Suprapubic skin (tissue), 4 donors: ENCODE data around the gene PDCD7. TPM values are rescaled to one million over a fixed set of nuclear protein-coding genes. Genes with fewer than 3 reads are reported as not detected.

Source experiments
- DNase-seq, 2 donors: peaks; one replicate each; pipeline ENCODE4 v3.0.0-alpha.2; 2019; ENCODE audit warnings: low spot score in 2 of 2
- H3K27ac ChIP-seq: fragments of 200-600 bp; sonication (generic); one replicate; pipeline ENCODE4 v1.5.1; 2019
- H3K27me3 ChIP-seq: fragments of 200-600 bp; sonication (generic); one replicate; pipeline ENCODE4 v1.5.1; 2019
- H3K36me3 ChIP-seq: fragments of 200-600 bp; sonication (generic); one replicate; pipeline ENCODE4 v1.5.1; 2019
- H3K4me1 ChIP-seq: fragments of 200-600 bp; sonication (generic); one replicate; pipeline ENCODE4 v1.5.1; 2019
- H3K4me3 ChIP-seq: fragments of 200-600 bp; sonication (generic); one replicate; pipeline ENCODE4 v1.5.1; 2019; ENCODE audit warnings: mild to moderate bottlenecking
- H3K9me3 ChIP-seq: fragments of 200-600 bp; sonication (generic); one replicate; pipeline ENCODE4 v1.5.1; 2019
- EP300 ChIP-seq: sonication (generic); formaldehyde crosslinking; IDR thresholded peaks from one replicate; pipeline ENCODE4 v1.6.1; 2017; ENCODE audit warnings: antibody characterized with exemption
- POLR2A ChIP-seq, 2 donors: fragments of 450-650 bp; IDR thresholded peaks; one replicate each; pipeline ENCODE4 v1.6.1; 2017; ENCODE audit warnings: antibody characterized with exemption in 2 of 2, mild to moderate bottlenecking in 2 of 2, moderate library complexity in 2 of 2
- POLR2AphosphoS5 ChIP-seq, 3 donors: sonication (generic); formaldehyde crosslinking; IDR thresholded peaks; one replicate each; pipeline ENCODE4 v1.6.1; 2017; ENCODE audit warnings: antibody characterized with exemption in 3 of 3
- WGBS: methylation state at CpG from one replicate; pipeline ENCODE4 v1.1.5; 2018; 5-methylcytosine and 5-hydroxymethylcytosine counted together
- total RNA-seq, 4 donors: library from RNA; depleted of rRNA; stranded (reverse); fragments of >200 nt; gene quantifications; one replicate each; pipeline ENCODE4 v1.1.0, GENCODE V29; 2016
- TF ChIP-seq, protein P1 (sequence below), 2 donors: fragments of 200-600 bp in 1 of 2; fragments of 450-650 bp in 1 of 2; sonication (generic) in 1 of 2; IDR thresholded peaks; one replicate each; pipeline ENCODE4 v1.5.1; 2016 to 2019; ENCODE audit warnings: antibody characterized with exemption in 2 of 2, mild to moderate bottlenecking in 1 of 2, moderate library complexity in 1 of 2

PDCD7 gene
- total RNA-seq, 4 donors from 2014 or later, result 18.1 to 46.3 (median 22.0) TPM

- peaks cover 81% of the 10 kb centered on the region for H3K36me3 ChIP-seq
- no peak overlapping the region for H3K27ac ChIP-seq
- TF ChIP-seq POLR2A (IDR thresholded peaks at IDR 0.05) (no peak), EP300 (no peak), POLR2AphosphoS5 (IDR thresholded peaks at IDR 0.05) (no peak)
- TF ChIP-seq, protein P1, sequence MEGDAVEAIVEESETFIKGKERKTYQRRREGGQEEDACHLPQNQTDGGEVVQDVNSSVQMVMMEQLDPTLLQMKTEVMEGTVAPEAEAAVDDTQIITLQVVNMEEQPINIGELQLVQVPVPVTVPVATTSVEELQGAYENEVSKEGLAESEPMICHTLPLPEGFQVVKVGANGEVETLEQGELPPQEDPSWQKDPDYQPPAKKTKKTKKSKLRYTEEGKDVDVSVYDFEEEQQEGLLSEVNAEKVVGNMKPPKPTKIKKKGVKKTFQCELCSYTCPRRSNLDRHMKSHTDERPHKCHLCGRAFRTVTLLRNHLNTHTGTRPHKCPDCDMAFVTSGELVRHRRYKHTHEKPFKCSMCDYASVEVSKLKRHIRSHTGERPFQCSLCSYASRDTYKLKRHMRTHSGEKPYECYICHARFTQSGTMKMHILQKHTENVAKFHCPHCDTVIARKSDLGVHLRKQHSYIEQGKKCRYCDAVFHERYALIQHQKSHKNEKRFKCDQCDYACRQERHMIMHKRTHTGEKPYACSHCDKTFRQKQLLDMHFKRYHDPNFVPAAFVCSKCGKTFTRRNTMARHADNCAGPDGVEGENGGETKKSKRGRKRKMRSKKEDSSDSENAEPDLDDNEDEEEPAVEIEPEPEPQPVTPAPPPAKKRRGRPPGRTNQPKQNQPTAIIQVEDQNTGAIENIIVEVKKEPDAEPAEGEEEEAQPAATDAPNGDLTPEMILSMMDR (IDR thresholded peaks at IDR 0.05), result no peak
- no peaks in the 10 kb centered on the region for H3K4me1 ChIP-seq
- no peaks in the 10 kb centered on the region for H3K27me3 ChIP-seq
- no peak for DNase-seq
- H3K4me3 ChIP-seq, result no peak overlapping the region
- no peaks in the 10 kb centered on the region for H3K9me3 ChIP-seq
- WGBS, result 84% methylated on average over 5 of the region's 5 CpGs
Observed at GRCh38 chr15:65115542-65115941, 18.1 kb downstream of the PDCD7 start.

- Histone ChIP-seq H3K9me3 (no peaks in the 10 kb centered on the region), H3K27ac (no peak within 1 kb of the TSS), H3K27me3 (no peaks in the 10 kb centered on the region), H3K4me1 (no peaks in the 10 kb centered on the region), H3K36me3 (peaks cover 79% of the 10 kb centered on the region), H3K4me3 (no peak within 1 kb of the TSS)
- WGBS, result 79% methylated on average over 2 of the region's 2 CpGs
- no peak for TF ChIP-seq POLR2A (IDR thresholded peaks at IDR 0.05)
- TF ChIP-seq, protein P1 (IDR thresholded peaks at IDR 0.05), result no peak
- TF ChIP-seq POLR2AphosphoS5 (IDR thresholded peaks at IDR 0.05), result no peak
- no peak for TF ChIP-seq EP300
- no peak for DNase-seq
Observed at GRCh38 chr15:65115086-65115485, 18.5 kb downstream of the PDCD7 start, which contains the start of gene UBAP1L. TSS of gene UBAP1L (minus strand) at chr15:65115200. CDS start at chr15:65106215, 8,985 bp downstream.

DNA sequence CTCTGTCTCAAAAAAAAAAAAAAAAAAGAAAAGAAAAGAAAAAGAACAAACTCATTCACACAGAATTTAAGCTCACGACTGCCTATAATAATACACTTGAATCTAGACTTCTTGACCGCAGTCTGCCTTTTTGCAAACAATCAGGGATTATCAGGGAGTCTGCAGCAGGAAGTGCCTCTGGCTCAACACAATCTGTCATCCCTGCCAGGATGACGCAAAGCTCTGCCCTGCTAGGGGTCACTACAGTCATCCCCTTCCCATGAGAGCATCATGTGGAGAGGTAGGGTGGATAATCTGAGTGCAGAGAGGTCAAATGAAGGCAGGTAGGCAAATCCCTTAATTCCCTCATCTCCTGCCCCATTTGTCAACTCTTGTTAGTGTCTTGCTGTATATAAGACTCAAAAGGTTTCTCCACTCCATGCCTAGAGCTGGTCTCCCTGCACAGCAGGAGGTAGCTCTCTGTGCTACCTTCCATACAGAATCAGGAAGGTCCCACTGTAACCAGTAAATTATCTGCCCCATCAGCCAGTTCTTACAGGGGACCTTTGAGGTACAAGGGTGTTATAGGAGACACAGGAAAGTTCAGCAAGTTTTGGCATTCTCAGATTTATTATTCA is 22.8 kb downstream of the PDCD7 start:
- 75% methylated on average over 3 of the region's 3 CpGs for WGBS
- no peak for DNase-seq
- H3K36me3 ChIP-seq, result peaks cover 49% of the 10 kb centered on the region
- no peak overlapping the region for H3K4me3 ChIP-seq
- H3K9me3 ChIP-seq, result no peaks in the 10 kb centered on the region
- no peaks in the 10 kb centered on the region for H3K27me3 ChIP-seq
- H3K4me1 ChIP-seq, result no peaks in the 10 kb centered on the region
- no peak overlapping the region for H3K27ac ChIP-seq
- no peak for TF ChIP-seq POLR2A (IDR thresholded peaks at IDR 0.05)
- TF ChIP-seq POLR2AphosphoS5 (IDR thresholded peaks at IDR 0.05), result no peak
- TF ChIP-seq, protein P1 (IDR thresholded peaks at IDR 0.05), result no peak
- TF ChIP-seq EP300, result no peak

- Histone ChIP-seq H3K4me3 (no peak overlapping the region), H3K27ac (no peak overlapping the region), H3K36me3 (peaks cover 30% of the 10 kb centered on the region), H3K9me3 (no peaks in the 10 kb centered on the region), H3K27me3 (no peaks in the 10 kb centered on the region), H3K4me1 (no peaks in the 10 kb centered on the region)
- no peak for TF ChIP-seq POLR2AphosphoS5 (IDR thresholded peaks at IDR 0.05)
- TF ChIP-seq, protein P1 (IDR thresholded peaks at IDR 0.05), result no peak
- no peak for TF ChIP-seq POLR2A (IDR thresholded peaks at IDR 0.05)
- no peak for TF ChIP-seq EP300
- 78% methylated on average over 6 of the region's 6 CpGs for WGBS
- no peak for DNase-seq
Observed at GRCh38 chr15:65106011-65106590, 27.5 kb downstream of the PDCD7 start.

DNA sequence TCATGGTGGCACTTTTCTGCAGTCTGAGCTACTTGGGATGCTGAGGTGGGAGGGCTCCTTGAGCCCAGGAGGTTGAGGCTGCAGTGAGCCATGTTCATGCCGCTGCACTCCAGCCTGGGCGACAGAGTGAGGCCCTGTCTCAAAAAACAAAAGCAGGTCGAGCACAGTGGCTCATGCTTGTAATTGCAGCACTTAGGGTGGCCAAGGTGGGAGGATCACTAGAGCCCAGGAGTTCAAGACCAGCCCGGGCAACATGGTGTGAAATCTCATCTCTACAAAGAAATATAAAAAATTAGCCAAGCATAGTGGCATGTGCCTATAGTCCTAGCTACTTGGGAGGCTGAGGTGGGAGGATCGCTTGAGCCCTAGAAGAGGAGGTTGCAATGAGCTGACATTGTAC is 28.6 kb downstream of the PDCD7 start:
- WGBS, result 78% methylated on average over 5 of the region's 5 CpGs
- Histone ChIP-seq H3K4me1 (no peaks in the 10 kb centered on the region), H3K27me3 (no peaks in the 10 kb centered on the region), H3K9me3 (no peaks in the 10 kb centered on the region), H3K4me3 (no peak overlapping the region), H3K36me3 (peaks cover 37% of the 10 kb centered on the region), H3K27ac (no peak overlapping the region)
- TF ChIP-seq POLR2A (IDR thresholded peaks at IDR 0.05) (no peak), EP300 (no peak)
- DNase-seq, result no peak
